ENCODE data around the gene MED23. TPM values are rescaled to one million over a fixed set of nuclear protein-coding genes. Genes with fewer than 3 reads are reported as not detected.

Gene MED23
- 14.0 and 16.4 TPM in 2 replicates for total RNA-seq

DNA sequence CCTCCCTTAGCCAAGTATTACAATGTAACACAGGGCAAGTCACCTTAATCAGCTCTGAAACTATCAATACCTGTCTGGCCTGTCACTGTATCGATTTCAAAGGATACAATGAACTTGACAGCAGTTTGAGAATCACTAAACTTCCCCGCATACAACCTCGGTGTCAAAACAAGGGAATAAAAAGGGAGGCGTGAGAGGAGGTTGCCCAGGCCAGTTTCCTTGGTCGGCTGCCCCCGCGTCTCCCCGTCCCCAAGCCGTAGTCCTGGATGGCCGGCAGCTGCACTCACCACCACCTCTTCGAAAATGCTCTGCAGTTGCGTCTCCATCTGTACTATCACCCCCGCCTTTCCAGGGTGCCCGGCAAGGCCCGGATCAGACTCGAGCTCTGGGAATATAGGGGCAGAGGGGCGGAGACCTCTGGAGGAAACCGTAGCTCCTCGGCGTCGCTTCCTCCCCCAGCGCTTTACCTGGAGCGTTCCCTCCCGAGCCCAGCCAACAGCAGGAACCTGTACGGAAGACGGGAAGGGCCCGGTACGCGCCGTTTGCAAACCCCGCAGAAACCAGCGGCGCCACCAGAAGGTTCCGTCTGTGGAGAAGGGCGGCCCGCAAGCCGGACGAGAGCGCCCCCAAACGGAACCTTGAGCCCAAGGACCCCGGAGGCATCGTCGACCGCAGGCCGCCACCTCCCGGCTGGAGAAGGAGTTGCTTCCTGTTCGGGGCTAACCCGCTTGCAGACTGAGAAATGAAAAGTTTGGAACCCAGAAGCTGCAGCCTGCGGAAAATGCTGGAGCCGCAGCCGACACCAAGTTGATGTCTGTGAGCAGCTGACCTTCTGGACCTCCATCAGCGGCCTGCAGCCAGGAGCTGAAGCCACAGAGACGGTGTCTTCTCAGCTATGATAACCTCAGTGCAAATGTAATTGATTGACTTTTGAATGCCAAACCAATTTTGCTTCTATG, at the start of gene MED23:
MED23 (minus strand) TSS at position 519 of the 959 bp plus-strand sequence; CDS start at position 326, 193 bp downstream.

GRCh38 chr6:131636880-131637792, 9.1 kb upstream of the MED23 start, which contains the start of gene ENPP3:
TSS of gene ENPP3 (plus strand) at chr6:131637302. CDS start at chr6:131637385, 83 bp downstream.

DNA sequence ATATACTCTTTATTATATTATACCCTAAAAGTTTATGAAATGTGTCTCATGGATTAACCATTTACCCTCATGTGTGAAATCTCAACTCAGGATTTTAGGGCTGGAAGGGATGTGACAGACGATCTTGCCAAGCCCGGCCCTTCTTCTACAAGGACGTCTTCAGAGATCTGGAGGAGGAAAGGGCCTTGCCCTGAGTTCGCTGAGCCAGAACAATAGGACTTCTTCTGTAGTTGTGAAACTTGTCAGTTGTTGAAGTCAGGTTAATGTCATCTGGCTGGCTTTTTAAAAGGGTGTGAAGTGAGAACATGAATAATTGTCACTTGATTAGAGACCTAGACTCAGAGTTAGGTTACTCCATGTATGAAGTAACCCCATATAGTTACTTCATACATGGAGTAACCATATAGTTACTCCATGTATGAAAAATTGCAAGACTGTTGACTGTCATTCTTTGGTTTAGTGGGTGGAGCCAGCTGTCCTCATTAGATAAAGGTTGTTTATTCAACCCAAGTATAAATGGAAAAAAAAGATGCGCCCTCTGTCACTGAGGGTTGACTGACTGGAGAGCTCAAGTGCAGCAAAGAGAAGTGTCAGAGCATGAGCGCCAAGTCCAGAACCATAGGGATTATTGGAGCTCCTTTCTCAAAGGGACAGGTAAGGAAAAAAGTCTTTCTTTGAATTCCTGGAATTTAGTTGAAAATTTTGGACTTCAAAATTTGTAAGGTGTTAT, 55.2 kb downstream of the MED23 start, which contains the start of gene ARG1:
ARG1 (plus strand) TSS at position 541 of the 730 bp plus-strand sequence; CDS start at position 598, 57 bp downstream.

Other genes starting within 250 kb of the MED23 start
- not detected in 2 replicates for gene ARG1, start 55.0 kb downstream of the MED23 start, total RNA-seq
- 0.13 TPM in 1 of 2 replicates, not detected in the other for gene ENPP3, start 9.1 kb upstream of the MED23 start, total RNA-seq
- not detected in 2 replicates for gene OR2A4, start 73.2 kb upstream of the MED23 start, total RNA-seq
- gene CTAGE9, start 82.8 kb upstream of the MED23 start, total RNA-seq, result not detected in 2 replicates
- 5.4 and 15.5 TPM in 2 replicates for gene ENPP1, start 179.8 kb upstream of the MED23 start, total RNA-seq